ENCODE measurements around the gene EME1.
"Not testable (repeated sequence)": the region's sequence is repeated elsewhere in the genome, so short reads cannot be mapped to it uniquely, and the experiment has no call there.

The EME1 gene

GRCh38 chr17:50426814-50427787, 54.1 kb downstream of the EME1 start:
- no peak for DNase-seq

DNA sequence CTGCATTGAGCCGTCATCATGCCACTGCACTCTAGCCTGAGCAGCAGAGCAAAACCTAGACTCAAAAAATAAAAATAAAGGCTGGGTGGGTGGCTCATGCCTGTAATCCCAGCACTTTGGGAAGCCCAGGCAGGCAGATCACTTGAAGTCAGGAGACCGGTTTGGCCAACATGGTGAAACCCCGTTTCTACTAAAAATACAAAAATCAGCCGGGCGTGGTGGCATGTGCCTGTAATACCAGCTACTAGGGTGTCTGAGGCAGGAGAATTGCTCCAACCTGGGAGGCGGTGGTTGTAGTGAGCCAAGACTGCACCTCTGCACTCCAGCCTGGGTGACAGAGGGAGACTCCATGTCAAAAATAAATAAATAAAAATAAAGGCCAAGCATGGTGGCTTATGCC, 55.1 kb downstream of the EME1 start:
- DNase-seq: not testable (repeated sequence)

- DNase-seq: no peak
Observed at GRCh38 chr17:50428831-50429424, 55.9 kb downstream of the EME1 start.

DNA sequence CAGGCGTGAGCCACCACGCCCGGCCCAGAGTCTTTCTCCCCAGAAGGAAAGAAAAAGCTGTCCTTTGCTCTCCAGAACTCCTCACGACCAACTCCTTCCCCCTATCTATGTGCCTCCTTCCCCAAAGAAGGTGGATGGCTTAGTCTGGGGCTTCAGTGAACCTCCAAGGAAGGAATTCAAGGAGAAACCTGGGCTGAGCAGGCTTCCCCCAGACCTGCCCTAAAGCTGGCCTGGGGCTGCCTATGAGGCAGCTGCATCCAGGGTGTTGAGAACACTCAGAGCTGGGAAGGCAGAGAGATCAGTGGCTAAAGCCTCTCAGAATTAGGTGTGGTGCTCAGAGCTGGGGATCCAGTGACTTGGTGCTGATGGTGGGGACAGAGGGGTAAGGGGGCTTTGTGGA, 56.8 kb downstream of the EME1 start:
- DNase-seq: no peak

Data from NCI-H345 (cell line).